CD4-positive, alpha-beta T cell treated with Interleukin-17A for 1 hour (primary cell): Measurements from ENCODE around the gene COL4A2.

Experiments used
- DNase-seq: peaks from one replicate; pipeline ENCODE4 v3.0.0-alpha.2; 2020

Gene COL4A2

GRCh38 chr13:110272651-110273050, 34.4 kb upstream of the COL4A2 start:
- no peak for DNase-seq

- DNase-seq: no peak
Observed at GRCh38 chr13:110273254-110273653, 33.8 kb upstream of the COL4A2 start.

GRCh38 chr13:110274687-110275086, 32.4 kb upstream of the COL4A2 start:
- DNase-seq: no peak

DNA sequence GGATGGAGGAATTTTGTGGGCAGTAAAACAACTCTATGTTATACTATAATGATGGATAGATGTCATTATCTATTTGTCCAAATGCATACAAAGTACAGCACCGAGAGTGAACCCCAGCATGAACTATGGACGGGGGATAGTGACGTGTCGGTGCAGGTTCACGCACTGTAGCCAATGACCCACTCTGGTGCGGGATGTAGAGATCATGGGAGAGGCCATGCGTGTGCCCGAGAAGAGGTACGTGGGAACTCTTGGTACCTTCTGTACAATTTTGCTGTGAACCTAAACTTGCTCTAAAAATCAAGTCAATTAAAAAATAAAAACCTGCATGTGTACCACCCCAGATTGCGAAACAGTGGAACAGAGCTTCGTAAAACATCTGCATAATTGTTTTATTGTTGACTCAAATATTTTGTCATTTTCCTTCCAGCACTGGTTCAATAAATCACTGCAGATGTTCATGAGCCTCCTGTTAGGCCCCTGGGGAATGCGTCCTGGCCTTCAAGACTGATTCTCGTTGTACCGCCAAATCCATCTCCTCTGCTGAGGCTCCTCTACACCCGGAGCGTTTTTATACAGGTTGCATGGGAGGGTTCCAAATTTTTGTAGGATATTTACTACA, 31.0 kb upstream of the COL4A2 start:
- no peak for DNase-seq

DNA sequence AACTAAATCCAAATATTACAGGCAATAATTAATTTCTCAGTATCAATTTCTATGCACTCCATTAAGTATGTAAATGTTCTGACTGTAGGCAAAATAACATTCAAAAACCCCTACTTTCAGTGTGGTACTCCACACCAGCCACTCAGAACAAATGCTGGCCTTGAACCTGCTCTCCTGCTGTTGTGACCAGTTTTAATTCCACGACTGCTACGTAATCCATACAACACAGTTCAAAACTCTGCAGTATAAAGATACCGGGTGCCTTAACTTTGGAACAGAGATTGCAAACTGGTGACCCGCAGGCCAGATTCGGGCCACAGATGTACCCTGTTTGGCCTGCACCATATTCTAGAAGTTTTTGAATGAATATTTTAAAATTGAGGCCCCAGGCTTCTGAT, 30.5 kb upstream of the COL4A2 start:
- no peak for DNase-seq

GRCh38 chr13:110277357-110277975, 29.6 kb upstream of the COL4A2 start:
- no peak for DNase-seq

- no peak for DNase-seq
Observed at GRCh38 chr13:110278859-110279258, 28.2 kb upstream of the COL4A2 start.

DNA sequence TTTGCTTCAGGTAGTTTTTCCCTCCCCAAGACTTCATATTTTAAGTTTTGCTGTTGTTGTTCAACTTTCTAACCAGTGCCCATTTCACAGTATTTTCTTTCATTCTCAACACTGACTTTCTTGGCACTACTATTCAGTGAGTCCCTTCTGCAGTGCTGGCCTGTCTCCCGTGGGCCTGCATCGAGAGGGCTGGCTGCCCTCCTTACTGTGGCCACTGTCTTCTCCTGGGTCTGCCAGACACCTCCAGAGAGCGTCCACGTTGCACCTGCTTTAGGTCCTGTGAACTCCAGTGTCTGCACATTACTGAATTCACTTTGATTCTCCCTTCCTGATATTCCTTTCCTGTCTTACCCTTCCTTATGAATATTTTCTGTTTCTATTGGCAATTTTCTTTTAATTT, 27.4 kb upstream of the COL4A2 start:
- DNase-seq: no peak

- no peak for DNase-seq
Observed at GRCh38 chr13:110280231-110280813, 26.8 kb upstream of the COL4A2 start.

DNA sequence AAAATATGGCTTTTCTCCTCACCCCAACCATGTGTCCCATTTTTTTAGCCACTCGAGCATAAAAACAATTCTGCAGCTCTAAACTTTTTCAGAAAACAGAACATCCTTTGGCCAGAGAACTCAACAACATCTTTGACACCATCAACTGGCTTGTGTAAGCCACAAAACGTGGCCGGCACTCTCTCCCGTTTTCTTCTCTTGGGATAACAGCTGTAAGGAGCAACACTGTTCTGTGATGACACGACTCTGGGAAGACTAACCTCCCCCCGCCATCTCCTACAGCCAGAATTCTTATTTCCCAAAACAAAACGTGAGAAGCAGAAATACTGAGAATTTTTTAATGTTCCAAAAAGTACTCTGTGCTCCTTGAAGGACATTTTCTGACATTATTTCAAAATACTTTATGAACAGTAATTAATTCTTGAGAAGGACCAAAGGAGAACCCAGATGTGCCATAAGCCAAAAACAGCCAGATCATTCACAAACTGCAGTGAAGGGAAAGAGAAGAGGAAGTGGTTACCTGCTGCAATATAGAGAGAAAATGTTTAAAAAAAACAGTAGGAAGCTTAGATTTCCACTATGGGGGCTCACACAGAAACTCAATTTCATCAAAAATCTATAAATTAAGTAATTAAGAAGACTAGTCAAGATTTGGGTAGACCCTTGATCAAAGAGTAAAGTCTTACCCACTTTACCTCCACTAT, 25.9 kb upstream of the COL4A2 start:
- no peak for DNase-seq

- DNase-seq: no peak
Observed at GRCh38 chr13:110281736-110282135, 25.3 kb upstream of the COL4A2 start.

DNA sequence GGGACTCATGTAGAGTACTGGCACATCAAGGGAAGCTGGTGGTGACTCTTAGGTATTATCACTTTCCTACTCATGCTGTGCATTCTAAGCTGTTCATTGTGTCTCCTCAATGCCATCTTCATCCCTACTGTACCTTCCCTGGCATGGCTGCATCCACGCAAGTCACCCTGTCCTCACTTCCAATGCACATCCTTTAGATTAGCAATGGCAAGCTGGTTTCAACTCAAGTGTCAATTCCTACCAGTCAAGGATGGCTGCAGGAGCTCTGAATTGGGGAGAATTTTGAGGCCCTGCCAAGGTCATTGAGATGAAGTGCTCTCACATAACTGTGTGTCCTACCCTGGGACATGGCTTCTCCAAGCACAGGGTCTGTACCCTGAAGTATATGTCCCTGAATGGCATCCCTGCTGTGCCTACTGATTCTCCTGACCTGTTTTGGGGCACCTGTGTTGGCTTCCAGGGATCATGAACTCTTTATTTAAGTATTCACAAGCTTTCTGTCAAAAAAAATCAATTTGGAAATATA, 24.7 kb upstream of the COL4A2 start:
- no peak for DNase-seq

- no peak for DNase-seq
Observed at GRCh38 chr13:110283736-110284517, 23.2 kb upstream of the COL4A2 start.

GRCh38 chr13:110284779-110285484, 22.2 kb upstream of the COL4A2 start:
- DNase-seq: no peak

DNA sequence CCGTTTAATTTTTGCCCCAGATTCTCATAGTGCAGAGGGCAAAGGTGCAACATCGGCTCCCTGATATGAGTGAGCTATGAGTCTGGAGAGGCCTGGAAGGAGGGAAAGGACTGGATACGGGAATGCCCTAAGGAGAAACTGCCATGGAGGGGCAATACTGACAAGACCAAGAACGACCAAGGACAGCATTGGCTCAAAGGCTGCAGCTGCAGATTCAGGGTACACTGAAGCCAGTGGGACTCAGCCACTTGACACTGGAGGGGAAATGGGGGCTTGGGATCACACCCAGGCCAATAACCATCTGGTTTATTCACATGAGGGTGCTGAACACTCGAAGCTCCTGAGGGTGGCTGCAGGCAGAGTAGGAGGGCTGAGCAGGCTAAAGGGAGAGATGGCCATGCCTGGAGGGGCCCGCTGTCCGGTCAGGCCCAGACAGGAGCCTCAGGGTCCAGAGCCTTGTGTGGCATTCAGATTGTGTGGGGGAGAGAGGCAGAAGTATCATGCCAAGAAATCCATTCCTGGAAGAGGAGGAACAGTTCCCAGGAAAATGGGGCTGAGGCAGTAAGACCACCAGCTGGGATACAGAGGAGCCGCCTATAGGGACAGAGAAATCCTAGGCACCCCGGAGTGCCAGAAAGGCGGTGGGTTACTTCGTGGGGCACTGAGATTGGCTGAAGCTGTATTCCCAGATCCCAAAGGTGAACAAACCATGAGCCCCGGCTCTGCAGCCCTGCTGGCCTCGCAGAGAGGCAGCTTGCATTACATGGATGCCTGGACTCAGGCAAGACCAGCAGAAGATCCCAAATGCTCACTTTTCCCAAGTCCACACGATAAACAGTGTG, 20.9 kb upstream of the COL4A2 start:
- no peak for DNase-seq

DNA sequence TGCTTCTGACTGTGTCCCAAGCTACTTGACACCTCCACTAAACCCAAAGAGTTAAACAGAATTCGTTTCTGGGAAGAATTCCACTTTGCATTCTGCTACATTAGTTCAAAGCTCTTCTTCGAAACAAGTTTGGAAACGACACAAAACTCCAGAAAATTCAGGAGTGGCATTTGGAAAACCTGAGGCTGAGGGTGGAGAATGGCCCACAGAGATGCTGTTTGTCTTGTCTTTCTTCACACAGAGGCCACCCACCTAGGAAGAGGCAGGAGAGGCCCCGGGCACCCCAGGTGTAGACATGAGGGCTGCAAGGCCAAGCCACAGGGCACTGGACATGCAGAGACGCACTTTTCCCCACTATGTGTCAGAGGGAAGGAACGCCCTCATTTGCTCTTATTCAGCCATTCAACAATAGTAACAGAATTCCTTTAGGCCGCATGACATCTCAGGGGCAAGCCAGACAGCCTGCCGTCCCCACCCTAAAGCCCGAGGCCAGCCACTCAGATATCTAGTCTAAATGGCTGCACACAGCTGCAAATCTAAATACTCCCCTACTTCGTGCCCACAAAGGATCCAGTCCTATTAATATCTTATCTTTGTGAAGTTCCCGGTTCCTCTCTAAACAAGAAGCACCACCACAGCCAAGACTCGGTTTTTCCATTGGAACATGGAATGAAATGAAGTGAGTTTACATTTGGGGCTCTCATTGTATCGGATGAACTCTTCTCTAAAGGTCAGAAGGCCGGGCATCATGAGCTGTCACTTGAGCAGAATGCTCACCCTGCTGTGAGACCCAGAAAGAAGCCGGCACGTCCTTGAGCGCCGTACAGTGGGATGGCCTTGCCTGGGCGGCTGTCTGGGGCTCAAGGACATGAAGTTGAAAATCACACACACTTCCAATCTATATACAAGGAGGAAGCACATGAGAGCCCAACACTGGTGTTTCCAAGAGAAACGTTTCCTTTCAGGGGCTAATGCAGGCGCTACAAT, 20.0 kb upstream of the COL4A2 start:
- no peak for DNase-seq

DNA sequence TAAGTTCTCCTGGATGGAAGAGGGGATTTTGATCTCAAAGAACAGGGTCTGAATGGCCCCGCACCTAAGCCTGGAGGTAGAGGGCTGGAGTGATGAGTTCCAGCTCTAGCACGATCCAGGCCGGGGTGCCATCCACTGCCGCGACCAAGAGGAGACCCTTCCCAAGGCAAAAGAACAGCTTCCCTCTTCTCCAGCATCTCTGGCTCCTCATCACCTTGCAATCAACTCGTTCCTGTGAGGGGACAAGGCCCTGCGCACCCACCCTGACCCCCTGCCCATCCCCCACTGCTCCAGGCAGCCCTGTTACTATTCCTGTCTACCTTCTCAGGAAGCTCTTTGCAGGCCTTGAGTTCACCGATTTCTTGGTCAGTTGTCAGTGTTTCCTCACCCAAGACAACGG, 17.9 kb upstream of the COL4A2 start:
- DNase-seq: no peak

GRCh38 chr13:110289661-110290060, 17.4 kb upstream of the COL4A2 start:
- DNase-seq: no peak

GRCh38 chr13:110290153-110290552, 16.9 kb upstream of the COL4A2 start:
- DNase-seq: no peak

- DNase-seq: no peak
Observed at GRCh38 chr13:110290826-110291225, 16.3 kb upstream of the COL4A2 start.
